ENCODE results near the gene EDDM3A. TPM values are rescaled to one million over a fixed set of nuclear protein-coding genes. Genes with fewer than 3 reads are reported as not detected.

Gene EDDM3A
- total RNA-seq, 1 experiment from 2014 or later = not detected

DNA sequence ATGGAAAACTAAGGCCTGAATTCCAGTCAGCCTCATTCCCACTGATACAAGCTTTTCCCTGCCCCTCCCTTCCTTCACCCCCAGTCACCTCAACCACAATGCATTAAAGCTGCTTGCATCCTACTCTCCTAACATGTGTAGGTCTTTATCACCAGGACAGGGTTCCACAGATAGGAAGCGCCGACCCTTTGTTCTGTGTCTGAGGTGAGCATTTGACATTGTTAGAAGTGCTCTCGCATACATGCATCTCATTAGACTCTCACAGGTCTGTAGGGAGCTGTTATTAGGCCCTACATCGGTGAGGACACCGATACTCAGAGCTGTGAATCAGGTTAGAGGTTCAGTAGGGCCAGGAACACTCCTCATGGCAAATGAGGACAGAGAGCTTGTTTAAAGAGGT lies 13.2 kb upstream of the EDDM3A start:
- intact Hi-C loops (cut with micrococcal nuclease; ENCODE audit: unreplicated experiment) = no loop called here
- POLR2A ChIA-PET (ENCODE audit: low non-redundant PET) = no interaction called here

DNA sequence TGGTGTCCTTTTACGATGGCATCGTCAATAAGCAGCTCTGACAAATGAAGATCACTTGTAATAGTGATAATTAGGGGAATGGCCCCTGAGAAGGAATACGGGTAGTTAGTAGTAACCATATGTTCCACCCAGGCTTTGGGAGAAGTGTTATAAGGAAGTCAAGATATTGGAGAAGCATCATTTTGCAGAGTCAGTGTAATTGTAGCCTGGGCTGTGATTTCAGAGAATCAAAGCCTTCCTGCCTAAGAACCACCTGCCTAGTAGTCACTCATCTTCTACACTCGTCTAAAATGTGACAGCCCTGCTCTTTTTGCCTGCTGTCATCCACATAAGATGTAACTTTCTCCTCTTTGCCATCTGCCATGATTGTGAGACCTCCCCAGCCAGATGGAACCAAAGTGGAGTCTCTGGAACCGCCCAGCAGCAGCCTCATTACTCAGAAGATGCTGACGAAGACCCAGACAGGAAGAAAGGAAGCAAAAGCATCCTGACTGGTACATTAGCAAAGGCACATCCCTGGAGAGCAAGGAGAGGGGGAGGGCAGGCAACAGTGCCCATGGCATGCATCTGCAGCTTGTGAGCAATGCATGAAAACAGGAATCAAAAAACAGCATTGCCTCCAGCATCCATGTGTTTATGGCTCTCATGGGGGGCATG lies 12.6 kb upstream of the EDDM3A start:
- POLR2A ChIA-PET (ENCODE audit: low non-redundant PET) = no interaction called here
- Histone ChIP-seq H3K27ac (ENCODE audit: low read depth, low read length, poor library complexity, severe bottlenecking) (no peak overlapping the region), H3K36me3 (ENCODE audit: insufficient read depth, low read length, poor library complexity, severe bottlenecking) (no peaks in the 10 kb centered on the region), H3K27me3 (replicated peaks; ENCODE audit: insufficient read depth, low read depth, low read length, poor library complexity) (peaks cover 13% of the 10 kb centered on the region), H3K4me1 (ENCODE audit: insufficient read depth, low read length, poor library complexity, severe bottlenecking) (no peaks in the 10 kb centered on the region), H3K4me3 (ENCODE audit: low read depth, low read length, poor library complexity, severe bottlenecking) (no peak overlapping the region), H3K9me3 (ENCODE audit: low read depth, low read length, poor library complexity, severe bottlenecking) (no peaks in the 10 kb centered on the region)
- DNase-seq (ENCODE audit: low spot score) = no peak
- CTCF ChIA-PET = no interaction called here
- intact Hi-C loops (cut with micrococcal nuclease; ENCODE audit: unreplicated experiment) = no loop called here
- BruUV-seq (replicated peaks) = no TSS peak
- TF ChIP-seq, protein P1, sequence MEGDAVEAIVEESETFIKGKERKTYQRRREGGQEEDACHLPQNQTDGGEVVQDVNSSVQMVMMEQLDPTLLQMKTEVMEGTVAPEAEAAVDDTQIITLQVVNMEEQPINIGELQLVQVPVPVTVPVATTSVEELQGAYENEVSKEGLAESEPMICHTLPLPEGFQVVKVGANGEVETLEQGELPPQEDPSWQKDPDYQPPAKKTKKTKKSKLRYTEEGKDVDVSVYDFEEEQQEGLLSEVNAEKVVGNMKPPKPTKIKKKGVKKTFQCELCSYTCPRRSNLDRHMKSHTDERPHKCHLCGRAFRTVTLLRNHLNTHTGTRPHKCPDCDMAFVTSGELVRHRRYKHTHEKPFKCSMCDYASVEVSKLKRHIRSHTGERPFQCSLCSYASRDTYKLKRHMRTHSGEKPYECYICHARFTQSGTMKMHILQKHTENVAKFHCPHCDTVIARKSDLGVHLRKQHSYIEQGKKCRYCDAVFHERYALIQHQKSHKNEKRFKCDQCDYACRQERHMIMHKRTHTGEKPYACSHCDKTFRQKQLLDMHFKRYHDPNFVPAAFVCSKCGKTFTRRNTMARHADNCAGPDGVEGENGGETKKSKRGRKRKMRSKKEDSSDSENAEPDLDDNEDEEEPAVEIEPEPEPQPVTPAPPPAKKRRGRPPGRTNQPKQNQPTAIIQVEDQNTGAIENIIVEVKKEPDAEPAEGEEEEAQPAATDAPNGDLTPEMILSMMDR (conservative IDR thresholded peaks at IDR 0.05; ENCODE audit: low read depth, low read length) = no peak
- TF ChIP-seq EZH2 (IDR thresholded peaks at IDR 0.05; ENCODE audit: borderline replicate concordance, low read depth, low read length, poor library complexity, severe bottlenecking) = no peak

More for the DNA sequence above, 13.2 kb upstream of the EDDM3A start:
- no peaks in the 10 kb centered on the region for H3K9me3 ChIP-seq (ENCODE audit: low read depth, low read length, poor library complexity, severe bottlenecking)
- no peaks in the 10 kb centered on the region for H3K36me3 ChIP-seq (ENCODE audit: insufficient read depth, low read length, poor library complexity, severe bottlenecking)
- BruUV-seq (replicated peaks) = no TSS peak
- H3K4me1 ChIP-seq (ENCODE audit: insufficient read depth, low read length, poor library complexity, severe bottlenecking) = no peaks in the 10 kb centered on the region
- no peak overlapping the region for H3K4me3 ChIP-seq (ENCODE audit: low read depth, low read length, poor library complexity, severe bottlenecking)
- TF ChIP-seq, protein P1 (conservative IDR thresholded peaks at IDR 0.05; ENCODE audit: low read depth, low read length) = no peak
- no peak for TF ChIP-seq EZH2 (IDR thresholded peaks at IDR 0.05; ENCODE audit: borderline replicate concordance, low read depth, low read length, poor library complexity, severe bottlenecking)
- CTCF ChIA-PET = no interaction called here
- H3K27ac ChIP-seq (ENCODE audit: low read depth, low read length, poor library complexity, severe bottlenecking) = no peak overlapping the region
- H3K27me3 ChIP-seq (replicated peaks; ENCODE audit: insufficient read depth, low read depth, low read length, poor library complexity) = peaks cover 18% of the 10 kb centered on the region
- no peak for DNase-seq (ENCODE audit: low spot score)

DNA sequence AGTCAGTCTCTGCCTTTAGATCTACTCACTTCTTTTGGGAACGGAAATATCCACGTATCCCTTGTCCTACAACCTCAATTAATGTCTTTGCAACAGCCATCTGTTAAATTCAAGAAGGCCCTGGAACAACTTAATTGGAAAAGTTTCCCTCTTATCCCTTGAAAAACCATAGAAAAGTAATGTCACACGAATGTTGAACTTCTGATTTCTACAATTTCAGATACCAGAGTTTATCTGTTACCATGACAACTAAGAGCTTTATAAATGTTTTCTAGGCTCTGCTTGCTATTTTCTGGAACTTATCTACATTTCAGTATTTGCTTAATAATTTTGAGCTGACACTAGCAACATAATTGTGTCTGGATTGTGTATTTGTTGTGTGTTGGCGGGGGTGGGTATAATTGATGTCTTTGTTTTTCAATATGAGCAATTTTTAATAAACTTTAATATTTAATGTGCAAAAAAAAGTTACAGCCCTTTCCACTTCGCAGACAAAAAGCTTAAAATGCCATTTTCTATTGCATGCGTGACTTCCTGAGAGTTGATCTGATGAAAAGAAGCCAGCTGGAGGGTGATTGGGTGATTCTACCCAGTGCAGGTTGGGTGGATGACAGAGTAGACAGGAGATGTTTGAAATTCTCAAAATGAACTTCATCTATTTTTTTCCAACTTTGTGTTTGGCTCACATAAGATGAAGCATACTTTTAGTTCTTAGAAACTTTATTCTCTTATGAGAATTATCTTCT lies 11.8 kb upstream of the EDDM3A start:
- no peaks in the 10 kb centered on the region for H3K4me1 ChIP-seq (ENCODE audit: insufficient read depth, low read length, poor library complexity, severe bottlenecking)
- ChIA-PET POLR2A (ENCODE audit: low non-redundant PET) (no interaction called here), CTCF (no interaction called here)
- H3K36me3 ChIP-seq (ENCODE audit: insufficient read depth, low read length, poor library complexity, severe bottlenecking) = no peaks in the 10 kb centered on the region
- no peak overlapping the region for H3K27ac ChIP-seq (ENCODE audit: low read depth, low read length, poor library complexity, severe bottlenecking)
- intact Hi-C loops (cut with micrococcal nuclease; ENCODE audit: unreplicated experiment) = no loop called here
- no peak for TF ChIP-seq EZH2 (IDR thresholded peaks at IDR 0.05; ENCODE audit: borderline replicate concordance, low read depth, low read length, poor library complexity, severe bottlenecking)
- TF ChIP-seq, protein P1 (conservative IDR thresholded peaks at IDR 0.05; ENCODE audit: low read depth, low read length) = no peak
- peaks cover 7% of the 10 kb centered on the region for H3K27me3 ChIP-seq (replicated peaks; ENCODE audit: insufficient read depth, low read depth, low read length, poor library complexity)
- no peak overlapping the region for H3K4me3 ChIP-seq (ENCODE audit: low read depth, low read length, poor library complexity, severe bottlenecking)
- no peaks in the 10 kb centered on the region for H3K9me3 ChIP-seq (ENCODE audit: low read depth, low read length, poor library complexity, severe bottlenecking)
- DNase-seq (ENCODE audit: low spot score) = no peak
- no TSS peak for BruUV-seq (replicated peaks)

All from A673 (cell line).